ENCODE measurements around the gene MEI1.

MEI1 gene

DNA sequence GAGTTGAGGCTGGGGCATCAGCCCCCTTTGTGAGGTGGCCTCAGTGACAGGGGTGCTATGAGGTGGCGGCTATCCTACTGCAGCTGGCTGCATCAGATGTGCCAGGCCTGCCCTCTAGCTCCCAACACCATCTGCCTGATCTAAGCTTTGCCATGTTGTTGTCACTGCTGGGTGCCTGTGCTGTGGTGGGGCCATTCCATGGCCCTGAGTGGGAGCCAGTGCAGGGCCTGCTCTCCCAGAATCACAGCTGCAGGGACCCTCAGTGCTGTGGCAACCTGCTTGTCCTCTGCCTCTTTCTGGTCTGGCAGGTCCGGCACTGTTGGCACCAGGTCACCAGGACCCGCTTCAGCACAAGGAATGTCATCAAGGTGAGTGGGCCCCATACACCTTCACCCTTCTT, 8.8 kb upstream of the MEI1 start:
- Histone ChIP-seq H3K4me1 (ENCODE audit: insufficient read depth, insufficient read length) (no peaks in the 10 kb centered on the region), H3K27me3 (ENCODE audit: insufficient read depth, insufficient read length) (no peaks in the 10 kb centered on the region), H3K9ac (ENCODE audit: insufficient read length, low read depth) (no peak overlapping the region), H3K9me3 (ENCODE audit: insufficient read depth, low read length) (no peaks in the 10 kb centered on the region), H3K4me3 (ENCODE audit: insufficient read length, low read depth) (no peak overlapping the region), H3K36me3 (ENCODE audit: insufficient read depth, insufficient read length, low read length) (peaks cover 28% of the 10 kb centered on the region)
- DNase-seq (ENCODE audit: low read depth, low spot score), result no peak
- TF ChIP-seq SUZ12 (IDR thresholded peaks at IDR 0.05; ENCODE audit: extremely low read depth, insufficient read depth, insufficient read length), result no peak
- no peak for TF ChIP-seq YY1 (IDR thresholded peaks at IDR 0.05; ENCODE audit: insufficient read depth, insufficient read length)
- no peak for TF ChIP-seq ZNF274 (IDR thresholded peaks at IDR 0.05; ENCODE audit: low read depth, low read length)

DNA sequence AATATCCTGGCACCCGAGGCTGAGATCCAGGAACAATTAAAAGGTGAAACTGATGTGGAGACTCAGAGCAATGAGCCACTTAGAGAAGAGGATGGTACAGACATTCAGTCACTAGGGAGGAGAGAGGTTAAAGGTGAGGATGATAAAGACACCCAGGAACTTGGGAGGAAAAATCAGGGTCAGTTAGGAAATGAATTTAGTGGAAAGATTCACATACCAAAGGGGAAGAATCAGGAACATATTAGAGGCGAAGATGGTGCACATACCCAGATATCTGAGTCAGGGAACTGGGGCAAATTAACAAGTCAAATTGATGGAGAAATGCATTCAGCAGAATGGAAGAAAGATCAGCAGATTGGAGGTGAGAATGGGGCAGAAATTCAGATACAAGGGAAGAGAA, 4.1 kb upstream of the MEI1 start:
- H3K4me3 ChIP-seq (ENCODE audit: insufficient read length, low read depth), result no peak overlapping the region
- DNase-seq (ENCODE audit: low read depth, low spot score), result no peak
- H3K9me3 ChIP-seq (ENCODE audit: insufficient read depth, low read length), result no peaks in the 10 kb centered on the region
- H3K4me1 ChIP-seq (ENCODE audit: insufficient read depth, insufficient read length), result peaks cover 7% of the 10 kb centered on the region
- H3K36me3 ChIP-seq (ENCODE audit: insufficient read depth, insufficient read length, low read length), result peaks cover 30% of the 10 kb centered on the region
- H3K27me3 ChIP-seq (ENCODE audit: insufficient read depth, insufficient read length), result no peaks in the 10 kb centered on the region
- H3K9ac ChIP-seq (ENCODE audit: insufficient read length, low read depth), result no peak overlapping the region
- no peak for TF ChIP-seq YY1 (IDR thresholded peaks at IDR 0.05; ENCODE audit: insufficient read depth, insufficient read length)
- TF ChIP-seq ZNF274 (IDR thresholded peaks at IDR 0.05; ENCODE audit: low read depth, low read length), result no peak
- no peak for TF ChIP-seq SUZ12 (IDR thresholded peaks at IDR 0.05; ENCODE audit: extremely low read depth, insufficient read depth, insufficient read length)

DNA sequence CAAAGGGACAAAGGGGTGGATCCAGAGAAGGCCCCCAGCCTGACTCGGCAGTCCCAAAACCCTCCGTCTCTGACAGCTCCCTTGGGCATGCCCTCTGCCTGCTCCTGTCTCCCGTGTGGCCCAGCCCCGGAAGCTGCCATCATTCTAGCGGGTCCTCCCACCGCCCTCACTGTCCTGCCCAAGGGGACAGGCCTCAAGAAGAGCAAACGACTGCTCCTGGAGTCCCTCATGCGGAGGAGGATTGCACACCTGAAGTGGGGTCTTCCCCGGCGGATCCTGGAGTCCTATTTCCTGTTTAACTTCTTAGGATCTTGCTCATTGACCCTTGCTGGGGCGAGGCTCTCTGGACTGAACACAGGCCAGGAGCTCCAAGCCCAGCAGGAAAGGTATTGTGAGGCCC, 2.6 kb upstream of the MEI1 start:
- no peak for TF ChIP-seq YY1 (IDR thresholded peaks at IDR 0.05; ENCODE audit: insufficient read depth, insufficient read length)
- no peak for TF ChIP-seq ZNF274 (IDR thresholded peaks at IDR 0.05; ENCODE audit: low read depth, low read length)
- no peak for TF ChIP-seq SUZ12 (IDR thresholded peaks at IDR 0.05; ENCODE audit: extremely low read depth, insufficient read depth, insufficient read length)
- Histone ChIP-seq H3K9me3 (ENCODE audit: insufficient read depth, low read length) (no peaks in the 10 kb centered on the region), H3K36me3 (ENCODE audit: insufficient read depth, insufficient read length, low read length) (peaks cover 22% of the 10 kb centered on the region), H3K4me1 (ENCODE audit: insufficient read depth, insufficient read length) (peaks cover 7% of the 10 kb centered on the region), H3K9ac (ENCODE audit: insufficient read length, low read depth) (peak overlapping the region; percentile 32), H3K4me3 (ENCODE audit: insufficient read length, low read depth) (no peak overlapping the region), H3K27me3 (ENCODE audit: insufficient read depth, insufficient read length) (no peaks in the 10 kb centered on the region)
- no peak for DNase-seq (ENCODE audit: low read depth, low spot score)

DNA sequence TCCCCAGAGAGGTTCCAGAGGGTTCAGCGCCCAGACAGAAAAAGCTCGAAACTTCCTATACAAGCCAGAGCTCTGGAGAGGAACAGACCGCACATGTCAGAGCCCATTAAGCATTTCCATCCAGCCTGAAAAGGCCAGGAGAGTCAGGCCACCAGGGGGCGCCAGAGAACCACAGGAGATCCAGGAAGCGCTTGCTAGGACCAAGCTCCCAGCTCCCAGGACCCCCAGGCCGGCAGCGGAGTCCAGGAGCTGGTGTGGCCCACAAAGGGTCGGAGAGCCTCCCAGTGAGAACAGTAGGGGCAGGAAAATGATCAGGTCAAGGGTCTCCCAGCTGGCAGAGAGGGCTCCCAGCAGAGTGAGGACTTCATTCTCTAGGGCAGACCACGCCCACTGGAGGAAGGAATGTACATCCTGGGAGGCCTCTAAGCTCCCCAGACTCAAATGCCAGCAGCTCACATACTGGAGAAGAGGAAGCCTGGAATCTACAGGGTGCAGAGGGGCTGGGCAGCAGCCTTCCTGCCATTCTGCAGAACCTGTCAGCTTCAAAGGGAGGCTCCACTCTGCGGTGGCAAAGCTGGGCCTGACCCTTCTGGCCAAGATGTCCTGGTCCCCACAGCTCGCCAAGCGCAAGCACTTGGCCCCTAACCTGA, 2.1 kb upstream of the MEI1 start:
- DNase-seq (ENCODE audit: low read depth, low spot score), result peak; percentile 80
- peak overlapping the region; percentile 74 for H3K9ac ChIP-seq (ENCODE audit: insufficient read length, low read depth)
- no peaks in the 10 kb centered on the region for H3K27me3 ChIP-seq (ENCODE audit: insufficient read depth, insufficient read length)
- TF ChIP-seq ZNF274 (IDR thresholded peaks at IDR 0.05; ENCODE audit: low read depth, low read length) (no peak), YY1 (IDR thresholded peaks at IDR 0.05; ENCODE audit: insufficient read depth, insufficient read length) (no peak)
- peaks cover 22% of the 10 kb centered on the region for H3K36me3 ChIP-seq (ENCODE audit: insufficient read depth, insufficient read length, low read length)
- peaks cover 7% of the 10 kb centered on the region for H3K4me1 ChIP-seq (ENCODE audit: insufficient read depth, insufficient read length)
- no peak overlapping the region for H3K4me3 ChIP-seq (ENCODE audit: insufficient read length, low read depth)
- no peaks in the 10 kb centered on the region for H3K9me3 ChIP-seq (ENCODE audit: insufficient read depth, low read length)

GRCh38 chr22:41700108-41700364, 733 bp downstream of the MEI1 start:
- no peaks in the 10 kb centered on the region for H3K9me3 ChIP-seq (ENCODE audit: insufficient read depth, low read length)
- peaks cover 4% of the 10 kb centered on the region for H3K36me3 ChIP-seq (ENCODE audit: insufficient read depth, insufficient read length, low read length)
- H3K4me1 ChIP-seq (ENCODE audit: insufficient read depth, insufficient read length), result peaks cover 7% of the 10 kb centered on the region
- H3K4me3 ChIP-seq (ENCODE audit: insufficient read length, low read depth), result no peak overlapping the region
- no peak for DNase-seq (ENCODE audit: low read depth, low spot score)
- H3K9ac ChIP-seq (ENCODE audit: insufficient read length, low read depth), result no peak overlapping the region
- H3K27me3 ChIP-seq (ENCODE audit: insufficient read depth, insufficient read length), result no peaks in the 10 kb centered on the region
- TF ChIP-seq SUZ12 (IDR thresholded peaks at IDR 0.05; ENCODE audit: extremely low read depth, insufficient read depth, insufficient read length) (no peak), YY1 (IDR thresholded peaks at IDR 0.05; ENCODE audit: insufficient read depth, insufficient read length) (no peak), ZNF274 (IDR thresholded peaks at IDR 0.05; ENCODE audit: low read depth, low read length) (no peak)

GRCh38 chr22:41702763-41703162, 3.5 kb downstream of the MEI1 start:
- Histone ChIP-seq H3K4me1 (ENCODE audit: insufficient read depth, insufficient read length) (peaks cover under 1% of the 10 kb centered on the region), H3K27me3 (ENCODE audit: insufficient read depth, insufficient read length) (no peaks in the 10 kb centered on the region), H3K9me3 (ENCODE audit: insufficient read depth, low read length) (no peaks in the 10 kb centered on the region), H3K9ac (ENCODE audit: insufficient read length, low read depth) (no peak overlapping the region), H3K4me3 (ENCODE audit: insufficient read length, low read depth) (no peak overlapping the region), H3K36me3 (ENCODE audit: insufficient read depth, insufficient read length, low read length) (no peaks in the 10 kb centered on the region)
- TF ChIP-seq YY1 (IDR thresholded peaks at IDR 0.05; ENCODE audit: insufficient read depth, insufficient read length), result no peak
- no peak for TF ChIP-seq SUZ12 (IDR thresholded peaks at IDR 0.05; ENCODE audit: extremely low read depth, insufficient read depth, insufficient read length)
- TF ChIP-seq ZNF274 (IDR thresholded peaks at IDR 0.05; ENCODE audit: low read depth, low read length), result no peak
- no peak for DNase-seq (ENCODE audit: low read depth, low spot score)

- TF ChIP-seq ZNF274 (IDR thresholded peaks at IDR 0.05; ENCODE audit: low read depth, low read length) (no peak), YY1 (IDR thresholded peaks at IDR 0.05; ENCODE audit: insufficient read depth, insufficient read length) (no peak), SUZ12 (IDR thresholded peaks at IDR 0.05; ENCODE audit: extremely low read depth, insufficient read depth, insufficient read length) (no peak)
- no peak for DNase-seq (ENCODE audit: low read depth, low spot score)
- H3K36me3 ChIP-seq (ENCODE audit: insufficient read depth, insufficient read length, low read length), result no peaks in the 10 kb centered on the region
Measured at GRCh38 chr22:41709341-41709740, 10.0 kb downstream of the MEI1 start.

More at GRCh38 chr22:41709341-41709740, 10.0 kb downstream of the MEI1 start:
- Histone ChIP-seq H3K4me1 (ENCODE audit: insufficient read depth, insufficient read length) (no peaks in the 10 kb centered on the region), H3K9ac (ENCODE audit: insufficient read length, low read depth) (no peak overlapping the region), H3K9me3 (ENCODE audit: insufficient read depth, low read length) (no peaks in the 10 kb centered on the region), H3K27me3 (ENCODE audit: insufficient read depth, insufficient read length) (peaks cover 3% of the 10 kb centered on the region), H3K4me3 (ENCODE audit: insufficient read length, low read depth) (no peak overlapping the region)
